HG03064 (cell line): ENCODE results near the gene PPP1R13B.
"Not testable (repeated sequence)": the region's sequence is repeated elsewhere in the genome, so short reads cannot be mapped to it uniquely, and the experiment has no call there.

Experiments used
- ATAC-seq: cut with Tn5 transposase; IDR thresholded peaks from one replicate; pipeline ENCODE4 v1.9.1; 2021; ENCODE audit warnings: low read depth; ENCODE audit not compliant: unreplicated experiment

The PPP1R13B gene

GRCh38 chr14:103805708-103806107 lies 41.7 kb downstream of the PPP1R13B start:
- no peak for ATAC-seq

- ATAC-seq: no peak
These were observed 43.7 kb downstream of the PPP1R13B start for GRCh38 chr14:103803661-103804060.

GRCh38 chr14:103802356-103802755 lies 45.0 kb downstream of the PPP1R13B start:
- ATAC-seq: no peak

GRCh38 chr14:103801459-103801858 lies 45.9 kb downstream of the PPP1R13B start:
- no peak for ATAC-seq

GRCh38 chr14:103793192-103793591 lies 54.2 kb downstream of the PPP1R13B start:
- ATAC-seq: not testable (repeated sequence)

- no peak for ATAC-seq
These were observed 59.3 kb downstream of the PPP1R13B start for GRCh38 chr14:103788086-103788485.

GRCh38 chr14:103782376-103782775 lies 65.0 kb downstream of the PPP1R13B start:
- ATAC-seq: no peak

GRCh38 chr14:103776319-103776718 lies 71.1 kb downstream of the PPP1R13B start:
- ATAC-seq: not testable (repeated sequence)

- ATAC-seq: no peak
These were observed 71.9 kb downstream of the PPP1R13B start for GRCh38 chr14:103775506-103775905.

- no peak for ATAC-seq
These were observed 73.9 kb downstream of the PPP1R13B start for GRCh38 chr14:103773521-103773920.

GRCh38 chr14:103772078-103772712 lies 75.2 kb downstream of the PPP1R13B start:
- ATAC-seq: no peak

GRCh38 chr14:103770902-103771301 lies 76.5 kb downstream of the PPP1R13B start:
- ATAC-seq: no peak

GRCh38 chr14:103770500-103770899 lies 76.9 kb downstream of the PPP1R13B start:
- no peak for ATAC-seq

GRCh38 chr14:103767336-103767894 lies 80.0 kb downstream of the PPP1R13B start:
- no peak for ATAC-seq

- no peak for ATAC-seq
These were observed 81.8 kb downstream of the PPP1R13B start for GRCh38 chr14:103765526-103765925.

GRCh38 chr14:103763730-103764488 lies 83.5 kb downstream of the PPP1R13B start:
- no peak for ATAC-seq

GRCh38 chr14:103762541-103762940 lies 84.8 kb downstream of the PPP1R13B start:
- ATAC-seq: no peak

GRCh38 chr14:103762036-103762435 lies 85.3 kb downstream of the PPP1R13B start:
- ATAC-seq: no peak

GRCh38 chr14:103758059-103758776 lies 89.2 kb downstream of the PPP1R13B start:
- ATAC-seq: no peak

- ATAC-seq: no peak
These were observed 92.3 kb downstream of the PPP1R13B start for GRCh38 chr14:103755060-103755459.

GRCh38 chr14:103753774-103754173 lies 93.6 kb downstream of the PPP1R13B start:
- no peak for ATAC-seq
